HG02678 (cell line): Measurements from ENCODE around the gene GART.
"Not testable (repeated sequence)": the region's sequence is repeated elsewhere in the genome, so short reads cannot be mapped to it uniquely, and the experiment has no call there.

Source experiments
- ATAC-seq: cut with Tn5 transposase; IDR thresholded peaks from one replicate; pipeline ENCODE4 v1.9.1; 2021; ENCODE audit warnings: mild to moderate bottlenecking, moderate library complexity; ENCODE audit not compliant: unreplicated experiment

GART gene

DNA sequence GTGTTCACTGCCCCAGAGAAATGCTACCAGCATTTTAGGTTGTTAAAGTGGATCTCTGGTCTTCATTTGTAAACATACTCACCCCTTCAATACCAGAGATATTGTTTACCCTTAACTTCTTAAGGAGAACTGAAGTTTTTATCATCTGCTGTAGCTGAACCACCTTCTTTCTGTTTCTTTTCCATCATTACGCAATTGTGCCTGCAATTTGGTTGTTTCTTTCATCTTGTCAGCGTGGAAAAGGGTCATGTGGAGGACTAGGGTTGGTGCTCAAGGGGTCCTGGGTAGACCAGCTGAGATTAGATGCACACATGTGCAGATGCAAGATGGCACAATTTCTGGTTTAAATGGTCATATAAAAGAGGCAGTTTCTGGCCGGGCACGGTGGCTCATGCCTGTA is 23.0 kb downstream of the GART start:
- no peak for ATAC-seq

DNA sequence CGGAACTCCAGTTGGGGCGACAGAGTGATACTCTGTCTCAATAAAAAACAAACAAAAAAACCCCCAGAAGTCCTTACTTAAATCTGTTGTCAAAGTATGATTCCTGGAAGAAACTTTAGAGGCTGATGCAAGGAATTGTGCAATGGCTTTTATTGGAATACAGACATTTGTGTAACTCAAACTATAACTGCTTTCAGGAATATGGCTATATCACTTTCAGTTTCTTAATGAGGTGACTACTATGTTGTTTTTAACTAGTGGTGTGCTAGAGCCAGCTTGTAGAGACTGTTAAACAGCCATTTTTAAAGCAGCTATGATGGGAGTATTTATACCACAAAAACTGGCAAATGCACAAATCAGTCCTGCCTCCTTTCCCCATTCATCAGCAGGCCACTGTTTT is 27.7 kb downstream of the GART start:
- no peak for ATAC-seq

DNA sequence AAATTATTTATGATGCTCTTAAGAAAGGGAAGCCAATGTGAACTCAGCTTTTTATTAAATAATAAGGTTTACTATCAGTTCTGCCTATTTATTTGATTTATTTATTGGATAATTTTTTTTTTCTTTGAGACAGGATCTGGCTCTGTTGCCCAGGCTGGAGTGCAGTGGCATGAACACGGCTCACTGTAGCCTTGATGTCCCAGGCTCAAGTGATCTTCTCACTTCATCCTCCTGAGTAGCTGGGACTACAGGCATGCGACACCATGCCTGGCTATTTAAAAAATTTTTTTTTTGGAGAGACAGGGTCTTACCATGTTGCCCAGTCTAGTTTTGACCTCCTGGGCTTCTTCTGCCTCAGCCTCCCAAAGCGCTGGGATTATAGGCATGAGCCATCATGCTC is 29.4 kb downstream of the GART start:
- no peak for ATAC-seq

- no peak for ATAC-seq
Measured at GRCh38 chr21:33511639-33512038, 30.3 kb downstream of the GART start.

DNA sequence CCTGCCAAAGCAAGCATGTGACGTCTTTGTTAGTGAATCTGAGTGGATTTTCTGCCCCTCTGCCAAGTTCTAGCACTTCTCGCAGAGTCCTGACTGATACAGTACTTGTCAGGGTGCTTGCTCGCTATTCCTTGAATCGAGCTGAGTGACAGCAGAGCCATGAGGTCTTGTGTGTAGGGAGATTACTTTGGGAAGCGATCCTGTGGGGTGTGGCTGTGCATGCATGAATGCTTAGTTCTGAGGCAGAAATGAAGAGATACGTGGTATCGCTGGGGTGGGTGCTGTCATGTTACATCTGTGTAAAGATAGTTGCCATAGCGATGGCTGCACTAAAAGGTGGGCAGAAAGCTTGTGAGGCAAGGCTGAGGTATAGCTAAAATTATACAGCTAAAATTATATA is 31.1 kb downstream of the GART start:
- no peak for ATAC-seq

DNA sequence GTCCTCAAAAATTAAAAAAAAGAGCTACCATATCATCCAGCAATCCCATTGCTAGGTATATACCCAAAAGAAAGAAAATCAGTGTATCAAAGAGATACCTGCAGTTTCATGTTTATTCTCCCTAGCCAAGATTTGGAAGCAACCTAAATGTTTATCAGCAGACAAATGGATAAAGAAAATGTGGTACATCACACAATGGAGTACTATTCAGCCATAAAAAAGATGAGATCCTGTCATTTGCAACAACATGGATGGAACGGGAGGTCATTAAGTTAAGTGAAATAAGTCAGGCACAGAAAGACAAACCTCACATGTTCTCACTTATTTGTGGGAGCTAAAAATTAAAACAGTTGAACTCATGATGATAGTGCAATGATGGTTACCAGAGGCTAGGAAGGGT is 34.9 kb downstream of the GART start:
- not testable (repeated sequence) for ATAC-seq

GRCh38 chr21:33505833-33506232 is 36.1 kb downstream of the GART start:
- no peak for ATAC-seq

DNA sequence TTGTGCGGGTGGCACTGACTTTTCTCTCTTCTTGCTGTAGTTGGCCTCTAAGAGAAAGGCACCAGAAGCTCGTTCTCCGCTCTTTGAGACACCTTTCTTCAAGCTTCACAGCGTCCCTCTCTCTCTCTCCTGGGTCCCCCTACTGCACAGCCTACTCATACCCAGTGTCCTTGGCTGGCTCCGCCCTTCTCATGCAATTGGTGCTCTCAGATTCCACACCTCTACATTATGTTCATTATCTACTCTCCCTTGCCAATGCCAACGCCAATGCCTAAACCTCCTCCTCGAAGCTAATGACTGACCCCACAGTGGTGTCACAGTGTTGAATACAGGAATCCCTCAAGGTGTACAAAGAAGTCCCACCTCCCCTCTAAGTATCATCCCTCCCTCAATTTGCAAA is 45.6 kb downstream of the GART start:
- no peak for ATAC-seq

DNA sequence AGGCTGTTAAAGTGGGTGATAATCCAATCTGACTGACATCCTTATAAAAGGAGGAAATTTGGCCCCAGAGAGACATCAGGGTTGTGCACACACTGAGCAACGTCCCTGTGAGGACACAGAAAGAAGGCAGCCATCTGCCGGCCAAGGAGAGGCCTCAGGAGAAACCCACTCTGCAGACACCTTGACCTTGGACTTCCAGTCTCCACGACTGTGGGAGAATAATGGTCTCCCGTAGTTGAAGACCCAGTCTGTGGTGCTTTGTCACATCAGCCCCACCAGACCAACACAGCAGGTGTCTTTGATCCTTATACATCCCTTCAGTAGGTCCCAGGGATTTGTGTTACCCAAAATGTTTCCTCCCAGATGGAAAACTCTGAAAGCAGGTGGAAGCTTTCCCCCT is 46.2 kb downstream of the GART start:
- ATAC-seq = no peak

GRCh38 chr21:33493756-33494155 is 48.2 kb downstream of the GART start:
- no peak for ATAC-seq

DNA sequence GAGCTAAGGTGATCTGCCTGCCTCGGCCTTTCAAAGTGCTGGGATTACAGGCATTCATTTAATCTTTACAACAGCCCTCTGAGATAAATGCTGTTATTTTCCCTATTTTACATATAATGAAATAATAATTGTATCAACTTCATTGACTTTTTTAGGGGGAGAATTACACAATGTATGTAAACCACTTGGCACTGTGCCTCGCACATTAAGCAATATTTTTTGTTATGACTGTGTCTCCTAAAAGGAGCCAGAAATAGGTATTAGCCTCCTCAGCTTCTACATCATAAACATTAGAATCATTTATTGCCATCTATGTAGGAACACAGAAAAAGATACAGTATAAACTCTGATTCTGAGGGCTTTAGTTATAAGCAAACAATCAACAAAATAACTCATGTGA is 49.3 kb downstream of the GART start:
- ATAC-seq = no peak

- ATAC-seq = peak; percentile 98
Measured at GRCh38 chr21:33491373-33492102, 50.4 kb downstream of the GART start, which contains the start of gene DNAJC28. Gene DNAJC28 (minus strand): TSS chr21:33491716. CDS start chr21:33489393, 2,323 bp downstream.

- no peak for ATAC-seq
Measured at GRCh38 chr21:33490991-33491372, 50.9 kb downstream of the GART start.

GRCh38 chr21:33488936-33489335 is 53.0 kb downstream of the GART start:
- no peak for ATAC-seq

DNA sequence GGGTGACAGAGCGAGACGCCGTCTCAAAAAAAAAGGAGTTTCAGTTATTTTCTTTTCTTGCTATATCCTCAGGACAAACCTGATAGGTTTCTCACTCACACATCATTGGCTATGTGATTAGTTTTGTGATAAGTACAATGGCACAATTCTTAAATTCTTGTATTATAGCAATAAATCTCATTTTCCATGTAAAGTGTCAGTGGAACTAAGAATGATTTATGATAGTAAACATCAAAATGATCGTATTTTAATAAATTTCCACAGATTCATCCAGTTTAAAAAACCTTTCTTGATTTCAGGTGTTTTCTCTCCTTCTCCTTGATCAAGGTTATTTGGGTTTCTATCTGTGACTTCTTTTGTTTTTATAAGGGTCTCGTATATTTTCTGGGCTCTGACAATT is 53.9 kb downstream of the GART start:
- ATAC-seq = no peak

GRCh38 chr21:33481314-33481943 is 60.5 kb downstream of the GART start:
- no peak for ATAC-seq

GRCh38 chr21:33480481-33481103 is 61.3 kb downstream of the GART start:
- ATAC-seq = no peak

- ATAC-seq = peak; percentile 91
Measured at GRCh38 chr21:33479679-33480480, 62.0 kb downstream of the GART start, which contains the start of gene TMEM50B. Gene TMEM50B (minus strand): TSS chr21:33479974. CDS start chr21:33468885, 11,089 bp downstream.

- ATAC-seq = peak; percentile 22
Measured at GRCh38 chr21:33478935-33479678, 62.8 kb downstream of the GART start.

GRCh38 chr21:33478182-33478581 is 63.7 kb downstream of the GART start:
- no peak for ATAC-seq

- ATAC-seq = no peak
Measured at GRCh38 chr21:33477066-33477465, 64.9 kb downstream of the GART start.
